CD4-positive, alpha-beta T cell treated with Interferon alpha-2 for 1 hour (primary cell): Measurements from ENCODE around the gene JAZF1.

Source experiments
- DNase-seq, 2 donors: peaks; one replicate each; pipeline ENCODE4 v3.0.0-alpha.2; 2020 to 2022

Gene JAZF1

GRCh38 chr7:28180364-28181147 lies at the start of gene JAZF1:
TSS of gene JAZF1 (minus strand) at chr7:28180795.
- peak; percentile 62 to 65 for DNase-seq

GRCh38 chr7:28230261-28230660 lies 49.7 kb upstream of the JAZF1 start:
- no peak for DNase-seq

- no peak for DNase-seq
These were observed 47.8 kb upstream of the JAZF1 start for GRCh38 chr7:28228396-28228795.

DNA sequence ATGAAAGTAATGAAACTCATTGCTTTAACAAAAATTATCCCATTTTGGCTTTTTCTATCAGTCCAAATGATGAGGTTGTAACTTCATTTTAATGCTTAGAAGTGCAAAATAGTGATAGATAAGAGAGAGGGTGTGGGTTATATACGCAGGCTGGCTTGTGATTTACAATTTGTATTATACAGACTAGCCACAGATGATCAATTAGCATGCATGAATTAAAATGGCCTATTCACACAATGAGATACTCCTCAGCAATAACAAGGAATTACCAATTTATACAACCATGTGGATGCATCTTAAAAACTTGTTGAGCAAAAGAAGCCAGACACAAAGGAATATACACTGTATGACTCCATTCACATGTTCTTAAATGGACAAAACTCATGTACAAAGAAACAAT lies 45.4 kb upstream of the JAZF1 start:
- no peak for DNase-seq

DNA sequence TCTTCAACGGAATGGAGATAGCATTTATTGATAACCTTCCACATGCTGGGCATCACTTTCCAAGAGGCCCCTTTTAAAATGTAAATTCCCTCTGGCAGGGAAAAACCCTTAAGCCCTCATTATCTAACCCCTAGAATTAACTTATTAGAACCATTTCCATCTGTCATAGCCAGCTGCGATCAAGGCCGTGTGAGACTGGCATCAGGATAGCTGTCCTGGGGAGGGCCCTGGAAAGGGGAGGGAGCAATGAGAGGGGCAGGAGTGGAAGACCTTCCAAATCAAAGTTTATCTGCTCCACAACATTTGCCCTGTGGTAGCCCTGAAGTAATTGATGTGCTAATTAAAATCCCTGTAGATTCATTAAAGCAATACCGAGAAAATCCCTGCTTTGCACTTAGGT lies 45.0 kb upstream of the JAZF1 start:
- DNase-seq = no peak

DNA sequence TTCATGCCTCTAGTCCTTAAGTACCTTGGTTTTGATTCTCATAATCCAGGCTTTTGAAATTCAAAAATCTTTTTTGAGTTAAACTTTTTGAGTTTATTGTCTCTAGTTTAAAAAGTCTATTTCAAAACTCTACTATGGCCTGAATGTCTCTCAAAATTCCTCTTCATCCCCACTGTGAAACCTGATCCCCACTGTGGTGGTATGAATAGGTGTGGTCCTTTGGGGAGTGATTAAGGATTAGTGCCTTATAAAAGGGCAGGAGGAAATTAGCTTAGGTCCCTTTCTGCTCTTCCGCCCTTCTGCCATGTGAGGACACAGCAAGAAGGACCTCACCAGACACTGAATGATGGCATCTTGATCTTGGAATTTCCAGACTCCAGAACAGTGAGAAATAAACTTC lies 44.1 kb upstream of the JAZF1 start:
- no peak for DNase-seq

- DNase-seq = no peak
These were observed 43.6 kb upstream of the JAZF1 start for GRCh38 chr7:28224172-28224571.

DNA sequence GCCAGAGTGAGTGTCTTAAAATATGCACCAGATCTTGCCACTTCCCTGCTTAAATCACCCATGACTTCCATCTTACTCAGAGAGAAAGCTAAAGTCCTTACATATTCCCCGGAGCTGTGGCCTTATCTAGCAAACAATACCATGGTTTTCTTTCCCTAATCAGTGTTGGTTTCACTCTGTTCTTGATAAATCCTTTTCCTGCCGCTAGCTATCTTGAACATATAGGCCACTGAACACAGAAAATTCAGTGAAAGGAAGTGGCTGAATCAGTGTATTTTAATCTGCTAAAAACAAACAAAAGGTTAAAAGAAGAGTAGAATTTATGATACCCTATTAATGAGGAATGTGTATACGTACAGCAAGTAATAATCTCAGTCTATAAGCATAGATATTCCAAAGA lies 42.0 kb upstream of the JAZF1 start:
- DNase-seq = no peak

GRCh38 chr7:28219793-28220192 lies 39.2 kb upstream of the JAZF1 start:
- no peak for DNase-seq

GRCh38 chr7:28217143-28217542 lies 36.5 kb upstream of the JAZF1 start:
- DNase-seq = no peak

- DNase-seq = no peak
These were observed 30.4 kb upstream of the JAZF1 start for GRCh38 chr7:28211006-28211405.

DNA sequence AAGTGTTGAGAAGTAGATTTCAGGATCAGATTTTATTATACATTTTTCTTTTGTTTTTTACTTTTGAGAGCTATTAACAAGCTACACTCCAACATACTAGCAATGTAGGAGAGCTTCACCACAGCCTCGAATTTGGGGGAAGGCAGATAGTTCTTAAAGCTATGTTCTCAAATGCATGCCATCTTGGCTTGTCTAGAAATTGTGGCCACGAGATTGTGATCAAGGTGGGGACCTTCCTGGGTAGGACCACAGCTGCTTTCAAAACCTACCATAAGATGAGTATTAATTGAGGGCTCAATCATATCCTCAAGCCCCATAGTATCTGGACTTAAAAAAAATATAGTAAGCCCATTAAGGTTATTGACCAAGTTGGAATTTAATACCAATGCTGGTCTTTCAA lies 27.9 kb upstream of the JAZF1 start:
- DNase-seq = no peak

DNA sequence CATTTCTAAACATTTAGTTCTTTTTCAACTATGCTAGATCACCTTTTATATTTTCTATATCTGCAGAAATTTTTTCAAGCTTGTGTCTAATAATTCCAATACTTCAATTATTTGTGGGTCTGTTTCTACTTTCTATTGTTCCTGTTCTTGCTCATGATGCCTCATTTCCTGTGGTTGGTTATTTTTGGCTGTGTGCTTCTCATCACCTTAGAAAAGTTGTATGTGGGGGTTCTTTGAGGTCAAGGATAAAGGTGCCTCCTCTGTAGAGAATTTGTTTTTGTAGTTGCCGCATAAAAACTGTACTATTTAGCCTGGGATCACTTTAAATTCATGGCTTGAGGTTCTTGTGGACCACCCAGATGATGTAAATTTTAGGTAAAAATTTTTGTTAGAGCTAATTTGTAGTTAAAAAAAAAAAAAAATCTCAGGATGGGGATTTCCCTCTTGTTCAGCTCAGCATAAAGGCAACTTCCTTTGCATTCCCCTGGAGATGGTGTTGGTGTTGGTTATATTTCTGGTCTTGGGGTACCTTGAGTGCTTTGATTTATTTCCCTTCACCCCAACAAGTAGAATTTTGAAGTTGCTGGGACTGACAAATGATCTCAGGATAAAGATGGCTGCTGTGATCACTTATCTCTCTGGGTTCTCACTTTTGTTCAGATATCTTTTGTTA lies 27.0 kb upstream of the JAZF1 start:
- DNase-seq = no peak

DNA sequence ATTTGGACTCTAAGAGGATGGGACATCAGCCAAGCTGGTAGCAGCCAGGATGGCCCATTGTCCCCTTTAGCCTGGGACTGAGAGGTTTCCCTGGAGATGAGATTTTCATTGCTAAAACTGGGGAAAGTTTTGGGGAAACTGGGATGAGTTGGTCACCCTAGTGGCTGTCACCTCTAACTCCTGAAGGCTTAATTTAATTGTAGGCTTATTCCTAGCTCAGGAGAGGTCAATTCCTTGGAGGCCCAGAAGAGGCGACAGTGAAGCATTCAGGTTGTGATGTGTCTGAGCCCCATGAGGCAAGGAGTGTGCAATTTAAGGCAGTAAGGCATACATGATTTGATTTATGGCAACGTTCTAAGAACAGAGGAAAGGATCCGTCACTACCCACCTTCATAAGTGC lies 24.9 kb upstream of the JAZF1 start:
- DNase-seq = no peak

- DNase-seq = peak in 1 of 2 donors; percentile 36
These were observed 23.1 kb upstream of the JAZF1 start for GRCh38 chr7:28203508-28204240.

GRCh38 chr7:28202222-28202621 lies 21.6 kb upstream of the JAZF1 start:
- DNase-seq = no peak

GRCh38 chr7:28201131-28201530 lies 20.5 kb upstream of the JAZF1 start:
- DNase-seq = no peak

GRCh38 chr7:28200598-28200997 lies 20.0 kb upstream of the JAZF1 start:
- DNase-seq = peak in 1 of 2 donors; percentile 36

DNA sequence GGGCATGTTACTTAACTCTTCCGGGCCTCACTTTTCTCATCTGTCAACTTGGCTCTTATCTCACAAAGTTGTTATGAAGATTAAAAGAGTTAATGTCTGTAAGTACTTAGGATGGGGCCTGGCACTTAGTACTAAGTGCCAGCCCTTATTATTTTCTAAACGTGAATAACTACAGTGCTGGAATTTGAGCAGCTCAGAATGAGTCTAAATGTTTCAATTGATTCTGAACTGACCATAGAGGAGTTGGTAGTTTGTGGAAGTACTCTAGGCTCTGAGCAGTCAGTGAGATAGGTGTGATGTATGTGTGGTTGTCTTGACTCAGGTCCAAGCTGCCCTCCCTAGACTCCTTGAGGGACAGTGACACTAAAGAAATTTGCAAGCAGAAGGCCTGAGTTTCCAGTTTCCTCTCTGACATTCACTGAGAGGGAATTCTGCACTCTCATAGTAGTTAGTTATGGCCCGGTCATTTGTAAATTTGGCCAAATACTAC lies 18.5 kb upstream of the JAZF1 start:
- no peak for DNase-seq

DNA sequence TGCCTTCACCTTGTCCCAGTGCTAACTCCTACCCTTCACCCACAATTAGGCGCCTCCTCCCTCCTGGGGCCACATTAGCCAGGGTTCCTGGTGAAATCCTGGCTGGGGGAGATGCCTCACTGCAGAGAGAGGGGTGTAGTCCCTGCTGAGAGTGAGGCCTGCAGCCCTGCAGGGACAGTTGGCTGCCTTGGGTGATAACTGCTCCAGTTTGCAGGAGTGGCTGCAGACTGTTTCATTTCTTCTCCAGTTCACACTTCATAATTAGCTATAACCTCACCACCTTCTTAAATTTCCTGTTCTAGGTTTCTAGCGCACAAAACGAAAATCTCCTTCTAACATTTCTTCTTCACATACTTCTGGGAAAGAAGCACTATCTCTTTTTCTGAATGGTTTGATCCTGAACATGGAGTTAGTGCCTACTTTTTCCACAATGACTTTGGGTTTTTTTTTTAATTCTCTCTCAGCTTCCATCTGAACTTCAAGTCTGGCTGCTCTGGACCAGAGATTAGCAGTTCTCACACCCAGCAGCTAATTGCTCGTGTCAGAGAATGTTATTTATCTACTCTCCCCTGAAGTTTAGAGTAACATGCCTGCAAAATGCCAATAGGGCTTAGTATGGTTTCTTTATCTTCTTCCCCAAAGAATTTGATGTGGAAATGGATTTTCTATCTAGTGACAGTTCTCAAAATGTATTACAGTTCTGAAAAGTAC lies 15.5 kb upstream of the JAZF1 start:
- no peak for DNase-seq

DNA sequence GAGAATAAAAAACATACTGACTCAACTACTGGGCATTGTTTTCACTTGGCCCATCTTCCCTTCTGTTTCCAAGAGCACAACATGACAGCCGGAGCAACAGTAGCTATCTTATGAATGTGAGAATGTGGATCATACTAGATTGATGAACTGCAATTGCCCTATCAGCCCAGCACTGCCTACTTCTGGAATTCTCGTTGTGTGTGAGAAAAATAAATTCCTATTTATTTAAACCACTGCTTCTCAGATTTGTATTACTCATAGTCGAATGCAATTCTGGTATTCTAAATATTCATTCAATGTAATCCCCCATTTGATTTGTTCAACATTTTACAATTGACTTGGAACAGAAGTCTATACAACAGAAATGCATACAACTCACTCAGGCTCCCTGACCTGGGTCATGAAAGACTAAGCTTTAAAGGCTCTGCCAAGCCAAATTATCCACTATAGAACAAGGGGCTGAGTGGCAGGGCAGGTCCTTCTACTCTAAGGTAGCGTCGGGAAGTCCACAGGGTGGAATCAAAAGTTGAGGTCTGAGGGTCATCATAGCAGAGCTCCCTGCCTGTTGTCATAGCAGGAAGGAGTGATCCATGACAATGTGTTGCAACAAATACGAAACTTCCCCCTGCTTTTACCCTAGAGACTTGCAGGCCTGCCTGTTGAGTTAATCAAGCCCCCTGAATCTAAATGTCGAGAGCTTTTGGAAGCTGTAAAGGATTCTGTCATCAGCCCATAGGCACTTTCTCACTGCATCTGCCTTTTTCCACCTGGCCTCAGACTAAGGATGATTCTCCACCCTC lies 12.4 kb upstream of the JAZF1 start:
- no peak for DNase-seq

- DNase-seq = no peak
These were observed 11.2 kb upstream of the JAZF1 start for GRCh38 chr7:28191751-28192150.
